ENCODE data around the gene SFXN2.

GRCh38 chr10:102740229-102740628 is 25.8 kb downstream of the SFXN2 start:
- TF ChIP-seq POLR2A (IDR thresholded peaks at IDR 0.05), result no peak
- TF ChIP-seq, protein P1, sequence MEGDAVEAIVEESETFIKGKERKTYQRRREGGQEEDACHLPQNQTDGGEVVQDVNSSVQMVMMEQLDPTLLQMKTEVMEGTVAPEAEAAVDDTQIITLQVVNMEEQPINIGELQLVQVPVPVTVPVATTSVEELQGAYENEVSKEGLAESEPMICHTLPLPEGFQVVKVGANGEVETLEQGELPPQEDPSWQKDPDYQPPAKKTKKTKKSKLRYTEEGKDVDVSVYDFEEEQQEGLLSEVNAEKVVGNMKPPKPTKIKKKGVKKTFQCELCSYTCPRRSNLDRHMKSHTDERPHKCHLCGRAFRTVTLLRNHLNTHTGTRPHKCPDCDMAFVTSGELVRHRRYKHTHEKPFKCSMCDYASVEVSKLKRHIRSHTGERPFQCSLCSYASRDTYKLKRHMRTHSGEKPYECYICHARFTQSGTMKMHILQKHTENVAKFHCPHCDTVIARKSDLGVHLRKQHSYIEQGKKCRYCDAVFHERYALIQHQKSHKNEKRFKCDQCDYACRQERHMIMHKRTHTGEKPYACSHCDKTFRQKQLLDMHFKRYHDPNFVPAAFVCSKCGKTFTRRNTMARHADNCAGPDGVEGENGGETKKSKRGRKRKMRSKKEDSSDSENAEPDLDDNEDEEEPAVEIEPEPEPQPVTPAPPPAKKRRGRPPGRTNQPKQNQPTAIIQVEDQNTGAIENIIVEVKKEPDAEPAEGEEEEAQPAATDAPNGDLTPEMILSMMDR (IDR thresholded peaks at IDR 0.05), result no peak
